NCI-H1417 (cell line): ENCODE measurements around the gene PAK1IP1.
A peak's percentile ranks its signal among the peaks of the same experiment; 100 is the strongest.
"Not testable (repeated sequence)": the region's sequence is repeated elsewhere in the genome, so short reads cannot be mapped to it uniquely, and the experiment has no call there.

Experiments
- DNase-seq, 3 experiments: peaks; one replicate each; lab custom pipeline; 2025; lab: John Stamatoyannopoulos, UW

PAK1IP1 gene, protein sequence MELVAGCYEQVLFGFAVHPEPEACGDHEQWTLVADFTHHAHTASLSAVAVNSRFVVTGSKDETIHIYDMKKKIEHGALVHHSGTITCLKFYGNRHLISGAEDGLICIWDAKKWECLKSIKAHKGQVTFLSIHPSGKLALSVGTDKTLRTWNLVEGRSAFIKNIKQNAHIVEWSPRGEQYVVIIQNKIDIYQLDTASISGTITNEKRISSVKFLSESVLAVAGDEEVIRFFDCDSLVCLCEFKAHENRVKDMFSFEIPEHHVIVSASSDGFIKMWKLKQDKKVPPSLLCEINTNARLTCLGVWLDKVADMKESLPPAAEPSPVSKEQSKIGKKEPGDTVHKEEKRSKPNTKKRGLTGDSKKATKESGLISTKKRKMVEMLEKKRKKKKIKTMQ

DNA sequence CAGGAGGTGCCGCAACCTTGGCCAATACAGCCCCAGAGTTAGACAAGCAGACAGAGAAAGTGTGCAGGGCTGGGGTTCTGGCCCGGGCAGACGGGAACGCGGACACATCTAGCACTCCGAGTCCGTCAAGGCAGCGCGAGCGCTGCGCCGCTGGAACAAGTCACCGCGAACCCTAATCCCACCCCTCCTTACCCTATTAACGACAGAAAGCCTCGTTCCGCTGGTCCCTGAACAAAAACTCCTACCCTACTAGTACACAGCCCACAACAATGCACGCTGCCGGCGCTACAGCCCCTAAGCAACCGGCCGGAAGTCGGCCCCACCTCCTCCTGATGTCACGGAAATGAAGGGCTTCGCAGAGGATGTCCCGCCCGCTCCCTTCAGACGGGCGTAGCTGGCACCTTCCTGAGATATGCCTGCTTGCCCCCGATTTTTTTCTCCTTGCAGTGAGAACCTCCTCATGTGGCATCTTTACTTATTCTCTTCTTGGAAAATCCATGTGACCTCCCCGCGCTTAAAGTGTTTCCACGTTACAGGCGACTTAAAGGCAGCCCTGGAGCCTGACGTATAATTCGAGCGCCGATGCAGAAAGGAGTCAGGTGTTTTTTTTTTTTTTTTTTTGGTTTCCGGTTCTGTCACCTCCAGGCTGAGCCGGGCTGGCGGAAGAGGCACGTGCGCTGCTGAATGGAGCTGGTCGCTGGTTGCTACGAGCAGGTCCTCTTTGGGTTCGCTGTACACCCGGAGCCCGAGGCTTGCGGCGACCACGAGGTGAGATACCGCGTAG lies at the start of gene PAK1IP1, which contains the start of gene C6orf52:
Gene PAK1IP1 (plus strand): TSS at position 671 of the 784 bp plus-strand sequence. CDS start 14 bp downstream, at position 685.
Gene C6orf52 (minus strand): TSS at position 315 of the 784 bp plus-strand sequence. CDS start 7,066 bp downstream, outside the sequence.
- DNase-seq = peak; percentile 97 to 99 (median 98)

DNA sequence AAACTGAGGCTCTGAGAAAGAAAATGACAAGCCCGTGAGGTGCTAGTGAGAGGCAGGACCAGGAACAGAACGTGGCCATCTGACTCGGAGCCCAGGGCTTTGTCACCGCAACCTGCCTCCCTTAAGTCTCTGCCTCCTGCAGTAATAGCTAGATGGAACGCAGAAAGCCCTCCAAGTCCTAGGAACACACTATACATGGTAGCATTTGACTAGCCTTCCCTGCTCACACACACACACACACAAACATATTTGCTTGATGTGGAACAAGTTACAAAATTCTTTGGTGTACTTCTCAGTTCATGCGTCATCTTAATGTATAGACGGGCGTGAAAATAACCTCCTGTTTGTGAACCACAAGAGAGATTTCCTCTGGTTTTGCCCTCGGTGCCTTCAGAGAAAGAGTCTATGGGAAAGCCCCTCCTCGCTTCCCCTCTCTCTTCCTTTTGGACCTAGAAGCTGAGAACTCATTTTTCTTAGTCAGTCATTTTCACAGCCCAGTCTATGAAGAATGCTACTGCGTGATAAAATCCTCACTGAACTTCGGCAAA lies 39.2 kb upstream of the PAK1IP1 start:
- DNase-seq = no peak

DNA sequence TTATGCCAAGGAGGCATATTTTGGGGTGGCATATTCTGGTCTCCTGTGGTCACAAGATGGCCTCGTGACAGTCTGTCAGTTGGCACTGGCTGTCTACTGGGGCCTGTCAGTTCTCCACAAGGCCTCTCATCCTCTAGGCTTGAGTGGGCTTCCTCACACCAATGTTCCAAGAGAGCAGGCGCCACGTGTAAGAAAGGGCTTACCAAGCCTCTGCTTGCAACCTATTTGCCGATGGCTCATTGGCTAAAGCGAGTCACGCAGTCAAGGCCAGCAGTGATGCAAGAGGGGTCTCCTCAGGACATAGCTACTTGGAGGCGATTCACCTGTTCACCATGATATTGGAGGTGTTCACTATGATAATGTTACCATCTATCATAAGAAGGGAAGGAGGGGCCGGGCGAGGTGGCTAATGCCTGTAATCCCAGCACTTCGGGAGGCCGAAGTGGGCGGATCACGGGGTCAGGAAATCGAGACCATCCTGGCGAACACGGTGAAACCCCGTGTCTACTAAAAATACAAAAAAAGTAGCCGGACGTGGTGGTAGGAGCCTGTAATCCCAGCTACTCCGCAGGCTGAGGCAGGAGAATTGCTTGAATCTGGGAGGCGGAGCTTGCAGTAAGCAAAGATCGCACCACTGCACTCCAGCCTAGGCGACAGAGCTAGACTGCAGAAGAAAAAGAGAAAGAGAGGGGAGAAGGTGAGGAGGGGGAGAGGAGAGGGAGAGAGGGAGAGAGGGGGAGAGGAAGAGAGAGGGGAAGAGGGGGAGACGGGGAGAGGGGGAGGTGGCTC lies 35.7 kb upstream of the PAK1IP1 start:
- DNase-seq = no peak

DNA sequence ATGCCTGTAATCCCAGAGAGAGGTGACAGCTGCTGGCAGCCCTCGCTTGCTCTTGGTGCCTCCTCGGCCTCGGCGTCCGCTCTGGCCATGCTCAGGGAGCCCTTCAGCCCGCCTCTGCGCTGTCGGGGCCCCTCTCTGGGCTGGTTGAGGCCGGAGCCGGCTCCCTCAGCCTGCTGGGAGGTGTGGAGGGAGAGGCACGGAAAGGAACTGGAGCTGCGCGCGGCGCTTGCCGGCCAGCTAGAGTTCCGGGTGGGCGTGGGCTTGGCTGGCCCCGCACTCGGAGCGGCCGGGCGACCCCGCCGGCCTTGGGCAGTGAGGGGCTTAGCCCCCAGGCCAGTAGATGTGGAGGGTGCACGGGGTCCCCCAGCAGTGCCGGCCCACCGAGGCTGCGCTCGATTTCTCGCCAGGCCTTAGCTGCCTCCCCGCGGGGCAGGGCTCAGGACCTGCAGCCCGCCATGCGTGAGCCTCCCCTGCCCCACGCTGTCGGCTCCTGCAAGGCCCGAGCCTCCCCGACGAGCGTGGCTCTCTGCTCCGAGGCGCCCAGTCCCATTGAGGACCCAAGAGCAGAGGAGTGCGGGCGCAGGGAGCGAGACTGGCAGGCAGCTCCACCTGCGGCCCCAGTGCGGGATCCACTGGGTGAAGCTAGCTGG lies 34.9 kb upstream of the PAK1IP1 start:
- no peak for DNase-seq

DNA sequence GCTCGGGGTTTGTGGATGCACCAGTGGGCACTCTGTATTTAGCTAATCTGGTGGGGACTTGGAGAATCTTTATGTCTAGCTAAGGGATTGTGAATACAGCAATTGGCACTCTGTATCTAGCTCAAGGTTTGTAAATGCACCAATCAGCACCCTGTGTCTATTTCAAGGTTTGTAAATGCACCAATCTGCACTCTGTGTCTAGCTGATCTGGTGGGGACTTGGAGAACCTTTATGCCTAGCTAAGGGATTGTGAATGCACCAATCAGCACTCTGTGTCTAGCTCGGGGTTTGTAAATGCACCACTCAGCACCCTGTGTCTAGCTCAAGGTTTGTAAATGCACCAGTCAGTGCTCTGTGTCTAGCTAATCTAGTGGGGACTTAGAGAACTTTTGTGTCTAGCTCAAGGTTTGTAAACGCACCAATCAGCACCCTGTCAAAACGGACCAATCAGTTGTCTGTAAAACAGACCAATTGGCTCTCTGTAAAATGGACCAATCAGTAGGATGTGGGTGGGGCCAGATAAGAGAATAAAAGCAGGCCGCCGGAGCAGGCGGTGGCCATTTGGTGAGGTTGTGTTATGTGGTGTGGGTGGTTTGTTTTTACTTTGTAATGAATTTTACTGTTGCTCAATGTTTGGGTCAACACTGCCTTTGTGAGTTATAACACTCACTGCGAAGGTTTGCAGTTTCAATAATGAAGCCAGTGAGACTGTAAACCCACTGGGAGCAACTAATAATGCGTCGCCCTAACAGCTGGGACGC lies 34.2 kb upstream of the PAK1IP1 start:
- not testable (repeated sequence) for DNase-seq

DNA sequence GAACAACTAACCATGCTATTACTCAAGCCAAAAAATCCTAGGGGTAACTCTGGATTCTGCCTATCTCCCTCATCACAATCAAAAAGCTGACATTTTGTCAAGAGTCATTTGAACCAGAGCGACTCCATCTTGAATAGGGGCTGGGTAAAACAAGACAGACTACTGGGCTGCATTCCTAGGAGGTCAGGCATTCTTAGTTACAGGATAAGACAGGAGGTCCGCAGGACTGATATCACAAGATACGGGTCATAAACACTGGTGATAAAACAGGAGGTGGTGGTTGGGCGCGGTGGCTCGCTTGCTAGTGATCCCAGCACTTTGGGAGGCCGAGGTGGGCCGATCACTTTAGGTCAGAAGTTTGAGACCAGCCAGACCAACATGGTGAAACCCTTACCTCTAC lies 32.6 kb upstream of the PAK1IP1 start:
- DNase-seq = no peak

DNA sequence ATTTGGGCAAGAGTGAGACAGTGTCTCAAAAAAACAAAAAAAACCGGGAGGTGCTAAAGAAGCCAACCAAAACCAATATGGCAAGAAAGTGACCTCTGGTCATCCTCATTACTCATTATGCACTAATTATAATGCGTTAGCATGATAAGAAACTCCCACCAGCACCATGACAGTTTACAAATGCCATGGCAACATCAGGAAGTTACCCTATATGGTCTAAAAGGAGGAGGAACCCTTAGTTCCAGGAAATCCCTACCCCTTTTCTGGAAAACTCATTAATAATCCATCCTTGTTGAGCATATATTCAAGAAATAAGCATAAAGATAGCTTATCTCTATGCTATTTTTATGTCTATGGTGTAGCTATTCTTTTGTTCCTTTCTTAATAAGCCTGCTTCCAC lies 32.0 kb upstream of the PAK1IP1 start:
- DNase-seq = no peak

DNA sequence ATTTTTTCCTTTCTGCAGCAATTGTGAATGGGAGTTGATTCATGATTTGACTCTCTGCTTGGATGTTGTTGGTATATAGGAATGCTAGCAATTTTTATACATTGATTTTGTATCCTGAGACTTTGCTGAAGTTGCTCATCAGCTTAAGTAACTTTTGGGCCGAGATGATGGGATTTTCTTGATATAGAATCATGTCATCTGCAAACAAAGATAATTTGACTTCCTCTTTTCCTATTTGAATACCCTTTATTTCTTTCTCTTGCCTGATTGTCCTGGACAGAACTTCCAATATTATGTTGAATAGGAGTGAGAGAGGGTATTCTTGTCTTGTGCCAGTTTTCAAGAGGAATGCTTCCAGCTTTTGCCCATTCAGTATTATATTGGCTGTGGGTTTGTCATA lies 29.2 kb upstream of the PAK1IP1 start:
- not testable (repeated sequence) for DNase-seq

DNA sequence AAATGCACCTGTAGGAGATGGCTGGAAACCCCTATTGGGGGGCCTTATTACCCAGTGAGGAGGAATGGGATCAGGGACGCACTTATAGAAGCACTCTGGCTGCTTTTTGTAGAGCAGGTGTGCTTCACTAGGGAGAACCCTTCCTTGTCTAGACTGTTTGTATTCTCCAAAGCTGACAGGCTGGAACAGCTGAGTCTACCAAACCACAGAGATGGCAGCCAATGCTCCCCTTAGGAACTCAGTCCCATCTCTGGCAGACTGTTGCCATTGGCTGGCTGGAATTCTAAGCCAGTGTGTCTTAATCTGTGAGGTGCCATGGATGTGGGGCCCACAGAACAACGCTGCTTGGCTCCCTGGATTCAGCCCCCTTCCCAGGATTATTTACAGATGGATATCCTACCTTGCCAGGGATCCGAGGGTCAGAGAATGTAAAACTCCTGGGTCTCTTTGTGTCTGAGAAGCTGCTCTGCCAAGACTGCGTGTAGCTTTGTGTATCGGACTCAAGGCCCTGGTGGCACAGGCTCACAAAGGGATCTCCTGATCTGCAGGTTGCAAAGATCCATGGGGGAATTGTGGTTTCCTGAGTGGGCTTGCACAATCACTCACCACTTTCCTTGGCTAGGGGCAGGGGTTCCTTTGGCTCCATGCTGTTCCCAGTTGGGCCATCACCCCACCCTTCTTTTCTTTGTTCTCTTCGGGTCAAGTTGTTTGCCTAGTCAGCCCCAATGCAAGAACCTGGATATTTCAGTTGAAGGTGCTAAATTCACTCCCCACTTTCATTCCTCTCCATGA lies 26.4 kb upstream of the PAK1IP1 start:
- DNase-seq = no peak

DNA sequence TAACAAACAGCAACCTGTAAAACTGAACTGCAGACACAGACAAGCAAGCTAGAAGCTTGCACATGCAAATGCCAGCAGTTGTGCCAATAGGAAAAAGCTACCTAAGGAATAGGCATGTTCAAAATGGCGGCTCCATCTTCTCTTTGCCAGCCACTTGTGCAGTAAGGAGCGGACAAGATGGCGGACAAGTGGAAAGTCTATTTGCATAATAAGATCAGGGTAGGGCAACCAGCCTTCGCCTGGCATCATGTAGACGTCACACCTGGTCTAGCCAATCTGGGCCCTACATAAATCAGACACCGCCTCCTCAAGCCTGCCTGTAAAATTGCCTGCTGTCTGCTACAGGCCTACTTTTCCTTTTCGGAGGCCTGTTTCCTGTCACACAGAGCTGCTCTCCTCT lies 18.4 kb upstream of the PAK1IP1 start:
- DNase-seq = no peak

DNA sequence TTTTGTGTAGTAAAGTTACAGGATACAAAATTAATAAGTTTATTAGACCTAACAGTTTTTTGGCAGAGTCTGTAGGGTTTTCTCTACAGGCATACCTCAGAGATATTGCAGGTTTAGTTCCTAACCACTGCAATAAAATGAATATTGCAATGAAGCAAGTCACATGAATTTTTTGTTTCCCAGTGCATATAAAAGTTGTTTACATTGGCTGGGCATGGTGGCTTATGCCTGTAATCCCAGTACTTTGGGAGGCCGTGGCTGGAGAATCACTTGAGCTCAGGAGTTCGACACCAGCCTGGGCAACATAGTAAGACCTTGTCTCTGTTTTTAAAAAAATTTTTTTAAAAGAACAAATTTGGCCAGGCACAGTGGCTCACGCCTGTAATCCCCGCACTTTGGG lies 16.3 kb upstream of the PAK1IP1 start:
- no peak for DNase-seq

DNA sequence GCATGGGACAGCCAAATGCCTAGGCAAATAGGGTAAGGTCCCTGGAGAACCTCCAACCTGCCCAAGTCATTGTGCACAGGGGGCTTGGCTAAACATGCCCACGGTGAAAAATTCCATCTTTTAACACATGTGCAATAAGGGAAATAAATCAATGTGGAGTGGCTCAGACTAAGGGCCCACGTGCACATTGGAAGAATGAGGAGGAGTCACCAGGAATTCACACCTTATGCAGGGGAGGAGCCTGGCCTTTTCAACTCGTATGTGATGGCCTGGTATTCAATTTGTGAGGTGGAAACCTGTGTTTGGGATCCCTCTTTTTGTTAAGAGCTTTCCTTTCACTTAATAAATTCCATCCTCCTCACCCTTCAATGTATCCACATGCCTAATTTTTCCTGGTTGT lies 13.0 kb upstream of the PAK1IP1 start:
- no peak for DNase-seq

DNA sequence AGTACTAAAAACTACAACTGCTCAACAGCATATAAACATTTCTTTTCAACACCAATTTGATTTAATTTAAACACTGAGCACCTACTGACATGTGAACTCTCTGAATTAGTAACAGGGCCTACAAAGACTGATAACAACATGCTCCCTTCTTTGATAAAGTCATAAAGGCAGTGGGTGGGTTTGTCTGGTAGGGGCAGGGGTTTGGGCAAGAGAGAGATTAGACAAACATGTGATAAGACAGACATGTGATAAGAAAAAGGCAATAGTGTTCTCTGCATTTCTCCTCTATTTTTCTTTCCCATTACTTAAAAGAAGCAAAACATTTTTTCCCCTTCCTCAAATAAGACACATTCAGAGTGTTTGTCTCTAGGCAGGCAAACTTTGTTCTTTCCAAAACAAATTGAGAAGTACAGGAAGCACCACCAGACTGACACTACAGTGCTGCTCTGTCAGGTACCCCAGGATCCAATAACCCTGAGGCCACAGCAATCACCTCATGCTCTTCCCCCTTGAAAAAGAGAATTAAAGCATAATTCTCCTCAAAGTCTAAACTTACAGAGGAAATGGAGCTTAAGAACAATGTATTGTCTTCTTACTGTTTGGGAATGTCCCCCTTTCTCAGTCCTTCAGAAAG lies 12.3 kb upstream of the PAK1IP1 start:
- no peak for DNase-seq

DNA sequence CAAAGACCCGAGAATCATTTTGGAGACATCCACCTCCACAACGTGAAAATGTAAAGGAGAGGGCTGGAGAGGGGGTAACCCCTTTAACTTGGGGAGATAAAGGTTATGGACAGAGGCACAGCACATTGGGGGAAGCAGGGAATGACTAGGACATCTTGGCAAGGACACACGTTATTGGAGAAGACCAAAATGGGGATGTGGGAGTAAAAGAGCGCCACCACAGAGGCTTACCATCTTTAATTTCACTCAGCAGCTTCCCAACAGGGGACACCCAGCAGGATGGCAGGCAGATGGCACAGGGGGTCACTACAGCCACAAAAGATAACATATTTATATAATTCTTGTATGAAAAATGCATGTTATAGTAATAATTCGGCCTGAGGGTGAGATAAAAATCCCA lies 10.2 kb upstream of the PAK1IP1 start:
- DNase-seq = no peak

DNA sequence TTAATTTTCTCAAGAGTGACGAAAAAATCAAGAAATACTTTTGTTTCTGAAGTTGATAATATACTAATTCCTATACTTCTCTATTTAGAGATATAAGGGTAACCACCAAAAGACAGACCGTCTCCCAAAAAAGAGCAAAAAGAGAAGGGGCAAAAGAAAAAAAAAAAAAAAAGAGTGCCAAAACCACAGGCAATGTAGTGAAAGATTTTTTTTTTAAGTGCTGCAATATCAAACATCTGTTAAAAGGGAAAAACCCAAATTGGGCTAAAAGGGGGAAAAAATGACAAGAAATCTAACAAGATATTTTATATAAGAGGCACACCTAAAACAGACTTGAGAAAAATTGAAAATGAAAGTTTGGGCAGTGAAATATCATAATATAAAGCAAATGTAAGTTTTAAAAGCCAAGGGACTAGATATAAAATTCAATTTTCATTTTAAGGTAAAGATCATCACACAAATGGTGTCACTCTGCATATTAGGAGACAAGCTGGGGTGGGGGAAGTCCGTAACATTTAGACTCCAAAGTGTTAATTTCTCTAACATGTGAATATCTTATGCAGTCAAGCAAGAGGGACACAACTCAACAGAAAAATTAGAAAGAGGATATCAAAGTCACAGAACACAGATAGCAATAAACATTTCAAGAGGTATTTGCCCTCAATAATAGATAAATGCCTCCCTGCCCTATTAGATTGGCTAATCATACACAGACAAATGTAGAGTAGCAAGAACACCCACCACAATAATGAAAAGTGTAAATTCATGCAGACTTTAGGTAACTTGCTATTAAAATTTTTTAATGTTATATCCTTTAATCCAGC lies 9.5 kb upstream of the PAK1IP1 start:
- no peak for DNase-seq

DNA sequence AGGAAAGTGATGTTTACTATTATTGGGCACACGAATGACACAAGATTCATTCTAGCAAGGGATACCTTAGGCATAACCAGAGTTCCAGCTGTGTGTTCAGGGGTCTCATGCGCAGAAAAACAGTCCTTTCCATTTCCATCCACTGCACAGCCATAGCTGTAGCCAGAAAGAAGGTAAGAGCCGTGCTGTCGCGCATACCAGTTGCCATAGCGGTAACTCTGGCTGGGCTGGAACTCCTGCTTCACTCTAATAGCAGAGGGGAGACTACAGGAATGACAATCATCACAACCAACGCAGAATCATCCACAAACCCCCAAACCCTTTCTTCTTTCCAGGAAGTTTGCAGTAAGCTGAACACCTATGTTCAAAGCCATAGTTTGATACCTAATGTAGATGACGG lies 7.9 kb upstream of the PAK1IP1 start:
- peak in 1 of 3 experiments; percentile 18 for DNase-seq

DNA sequence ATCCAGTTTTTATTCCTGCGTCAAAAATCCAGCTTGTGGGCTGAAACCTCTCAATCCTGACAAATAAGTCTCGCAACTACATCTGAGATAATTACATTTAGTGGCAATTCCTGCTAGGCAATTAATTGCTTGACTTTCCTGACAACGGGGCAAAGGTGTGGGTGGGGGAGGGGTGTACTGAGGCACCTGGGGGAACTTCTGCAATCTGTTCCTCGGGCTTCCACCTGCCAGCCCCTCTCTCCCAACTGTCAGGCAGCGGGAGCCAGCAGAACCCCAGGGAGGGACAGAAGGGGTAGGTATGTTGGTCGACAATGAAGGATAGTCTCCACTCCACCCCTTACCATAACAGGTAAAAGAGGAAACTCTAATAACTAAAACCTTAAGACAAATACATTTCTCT lies 7.2 kb upstream of the PAK1IP1 start:
- DNase-seq = peak in 2 of 3 experiments; percentile 65 to 85

DNA sequence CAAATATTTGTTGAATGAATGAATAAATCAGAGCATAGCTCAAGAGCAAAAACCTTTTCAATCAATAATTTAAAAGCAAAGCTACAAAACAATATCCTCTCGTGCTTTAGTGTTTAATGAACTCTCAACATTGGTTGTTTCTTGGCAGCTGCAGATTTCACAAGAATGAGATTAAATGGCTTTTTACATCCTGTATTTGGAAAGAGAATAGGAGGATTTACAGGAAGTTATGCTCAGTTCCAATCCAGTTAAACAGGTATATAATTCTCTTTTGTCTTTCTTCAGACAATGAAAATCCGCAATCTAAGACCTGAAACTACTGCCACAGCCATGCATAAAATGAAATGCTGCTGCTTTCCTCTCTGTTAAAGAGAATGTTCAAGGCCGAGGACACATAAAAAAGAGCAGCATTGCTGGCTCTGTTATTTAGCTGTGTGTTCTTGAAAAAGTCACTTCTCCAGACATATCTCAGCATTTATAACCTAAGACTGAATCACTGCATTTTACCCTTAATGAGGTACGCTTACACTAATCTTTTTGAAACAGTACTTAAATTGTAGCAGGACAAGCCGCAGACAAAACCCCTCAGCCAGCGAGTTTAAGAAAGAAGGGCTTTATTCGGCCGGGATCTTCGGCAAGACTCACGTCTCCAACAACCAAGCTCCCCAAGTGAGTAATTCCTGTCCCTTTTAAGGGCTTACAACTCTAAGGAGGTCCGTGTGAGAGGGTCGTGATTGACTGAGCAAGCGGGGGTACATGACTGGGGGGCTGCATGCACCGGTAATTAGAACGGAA lies 3.9 kb upstream of the PAK1IP1 start:
- DNase-seq = peak; percentile 32 to 65 (median 41)
